Keratinocyte (primary cell): ENCODE results near the gene CRTC3.

Source experiments
- CTCF ChIP-seq, 3 experiments: IDR thresholded peaks in 1 of 3; conservative IDR thresholded peaks in 1 of 3; optimal IDR thresholded peaks in 1 of 3; 2 replicates in 2 of 3; 3 replicates in 1 of 3; pipeline versions ENCODE3 to v1.5.1; 2011; ENCODE audit warnings: low read length in 3 of 3, mild to moderate bottlenecking in 3 of 3, moderate library complexity in 2 of 3, control low read depth in 1 of 3, inconsistent platforms in 1 of 3; ENCODE audit not compliant: insufficient read depth in 2 of 3; ENCODE audit errors: extremely low read depth in 1 of 3
- EZH2 ChIP-seq: IDR thresholded peaks from one replicate; pipeline ENCODE4 v1.6.1; 2012; ENCODE audit warnings: inconsistent platforms, mild to moderate bottlenecking, low read length, moderate library complexity

GRCh38 chr15:90666135-90666909 is 136.6 kb downstream of the CRTC3 start:
- TF ChIP-seq CTCF (optimal IDR thresholded peaks at IDR 0.05 in 1 of 3, IDR thresholded peaks at IDR 0.05 in 1 of 3, conservative IDR thresholded peaks at IDR 0.05 in 1 of 3; ENCODE audit: extremely low read depth in 1 of 3, insufficient read depth in 2 of 3, low read length in 3 of 3) (no peak), EZH2 (no peak)
